Frontal cortex (tissue), 4 donors: ENCODE data around the gene CBL. TPM values are rescaled to one million over a fixed set of nuclear protein-coding genes. Genes with fewer than 3 reads are reported as not detected.
"Not testable (repeated sequence)": the region's sequence is repeated elsewhere in the genome, so short reads cannot be mapped to it uniquely, and the experiment has no call there.

Experiments used
- DNase-seq, 2 donors: peaks; one replicate each; pipeline ENCODE4 v3.0.0; 2012; ENCODE audit warnings: low spot score in 2 of 2
- FAIRE-seq: peaks from 2 replicates; lab custom pipeline; 2012; peaks lifted over from hg19 to GRCh38; lab: Jason Lieb, UNC
- total RNA-seq: library from RNA; depleted of rRNA; stranded (reverse); fragments of >200 nt; gene quantifications from one replicate; pipeline ENCODE4 v1.2.3, GENCODE V29; 2014
- donor health status: control.
- donor health status: control.
- donor health status: control.

CBL gene
- total RNA-seq, 1 donor from 2014 or later = 8.6 TPM

GRCh38 chr11:119206511-119207414 lies 624 bp downstream of the CBL start:
- FAIRE-seq (no peak), DNase-seq (peak; percentile 48 to 60)

DNA sequence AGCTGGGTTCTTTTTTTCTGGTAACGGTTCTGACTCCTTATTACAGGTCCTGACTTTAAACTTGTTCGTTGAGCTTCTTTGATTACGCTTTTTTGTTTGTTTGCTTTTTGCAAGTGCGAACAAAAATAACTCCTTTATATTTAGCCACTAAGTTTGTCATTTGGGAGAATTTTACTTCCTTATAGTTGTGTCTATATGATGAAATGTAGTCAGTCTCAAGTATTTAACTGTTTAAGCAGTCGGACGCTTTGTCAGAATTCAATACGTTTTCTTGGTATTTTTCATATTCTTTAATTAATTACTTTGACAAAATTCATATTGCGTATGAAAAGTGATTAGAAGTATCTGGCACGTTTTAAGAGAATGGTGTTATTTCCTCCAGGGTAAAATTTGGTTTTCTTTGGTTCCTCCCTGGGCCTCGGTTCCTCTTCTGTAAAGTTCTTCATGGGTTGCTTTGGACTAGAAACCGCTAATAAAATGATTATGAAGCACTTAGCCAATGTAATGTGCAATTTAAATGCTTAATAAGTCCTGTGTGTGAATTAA lies 1.3 kb downstream of the CBL start:
- no peak for FAIRE-seq
- DNase-seq = no peak

- FAIRE-seq (no peak), DNase-seq (no peak)
These were observed 3.0 kb downstream of the CBL start for GRCh38 chr11:119209186-119209585.

- FAIRE-seq = no peak
These were observed 3.9 kb downstream of the CBL start for GRCh38 chr11:119210050-119210449.

DNA sequence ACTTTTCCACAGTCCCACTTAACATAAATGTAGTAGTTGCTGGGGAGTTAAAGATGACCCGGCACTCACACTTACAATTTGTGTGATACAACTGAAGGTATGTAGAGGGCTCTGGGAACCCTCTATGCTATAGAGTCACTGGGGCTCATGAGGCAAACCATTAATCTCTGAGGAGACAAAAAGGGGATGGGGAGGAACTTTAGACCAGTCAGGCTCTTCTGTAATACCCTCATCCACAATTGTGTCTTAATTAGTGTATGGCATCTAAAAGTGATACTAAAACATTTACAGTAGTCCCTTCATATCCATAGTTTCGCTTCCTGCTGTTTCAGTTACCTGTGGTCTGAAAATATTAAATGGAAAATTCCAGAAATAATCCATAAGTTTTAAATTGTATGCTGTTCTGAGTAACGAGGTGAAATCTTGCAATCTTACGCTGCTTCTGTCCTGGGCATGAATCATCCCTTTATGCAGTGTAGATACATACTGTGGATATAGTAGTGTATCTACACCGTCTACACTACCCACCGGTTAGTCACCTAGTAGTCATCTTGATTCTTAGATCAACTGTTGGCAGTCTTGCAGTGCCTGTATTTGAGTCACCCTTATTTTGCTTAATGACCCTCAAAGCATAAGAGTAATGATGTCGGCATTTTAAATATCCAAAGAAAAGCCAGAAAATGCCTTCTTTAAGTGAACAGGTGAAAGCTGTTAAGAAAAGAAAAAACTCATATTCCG lies 12.2 kb downstream of the CBL start:
- DNase-seq = no peak
- no peak for FAIRE-seq

More at GRCh38 chr11:119210050-119210449, 3.9 kb downstream of the CBL start:
- no peak for DNase-seq

- FAIRE-seq (no peak), DNase-seq (peak; percentile 29 to 48)
These were observed 16.2 kb downstream of the CBL start for GRCh38 chr11:119222308-119222707.

DNA sequence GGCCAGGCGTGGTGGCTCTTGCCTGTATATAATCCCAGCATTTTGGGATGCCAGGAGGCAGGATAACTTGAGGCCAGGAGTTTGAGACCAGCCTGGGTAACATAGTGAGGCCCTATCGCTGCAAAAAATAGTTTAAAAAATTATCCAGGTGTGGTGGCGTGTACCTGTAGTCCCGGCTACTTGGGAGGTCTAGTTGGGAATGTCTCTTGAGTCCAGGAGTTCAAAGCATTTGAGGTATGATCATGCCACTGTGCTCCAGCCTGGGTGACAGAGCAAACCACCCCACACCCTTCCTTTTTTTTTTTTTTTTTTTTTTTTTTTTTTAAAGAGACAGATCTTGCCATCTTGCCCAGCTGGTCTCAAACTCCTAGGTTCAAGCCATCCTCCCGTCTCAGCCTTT lies 16.8 kb downstream of the CBL start:
- DNase-seq = no peak
- FAIRE-seq = no peak

DNA sequence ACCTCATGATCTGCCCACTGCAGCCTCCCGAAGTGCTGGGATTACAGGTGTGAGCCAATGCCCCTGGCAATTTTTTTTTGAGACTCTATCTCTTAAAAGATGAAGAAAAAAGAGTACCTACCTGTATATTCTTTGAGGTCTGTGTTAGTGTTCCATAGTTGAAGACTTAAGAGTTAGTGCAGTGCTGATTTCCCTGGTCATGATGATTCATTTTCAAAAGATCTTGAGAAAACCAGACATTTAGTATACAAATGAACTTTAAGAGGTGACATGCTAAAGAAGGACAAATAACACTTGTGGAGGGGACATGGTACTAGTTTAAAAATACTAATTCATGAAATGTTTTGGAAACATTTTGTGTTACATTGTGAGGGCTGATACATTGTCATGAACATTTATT lies 17.7 kb downstream of the CBL start:
- FAIRE-seq (no peak), DNase-seq (no peak)

- FAIRE-seq, DNase-seq: not testable (repeated sequence)
These were observed 22.6 kb downstream of the CBL start for GRCh38 chr11:119228535-119229287.

DNA sequence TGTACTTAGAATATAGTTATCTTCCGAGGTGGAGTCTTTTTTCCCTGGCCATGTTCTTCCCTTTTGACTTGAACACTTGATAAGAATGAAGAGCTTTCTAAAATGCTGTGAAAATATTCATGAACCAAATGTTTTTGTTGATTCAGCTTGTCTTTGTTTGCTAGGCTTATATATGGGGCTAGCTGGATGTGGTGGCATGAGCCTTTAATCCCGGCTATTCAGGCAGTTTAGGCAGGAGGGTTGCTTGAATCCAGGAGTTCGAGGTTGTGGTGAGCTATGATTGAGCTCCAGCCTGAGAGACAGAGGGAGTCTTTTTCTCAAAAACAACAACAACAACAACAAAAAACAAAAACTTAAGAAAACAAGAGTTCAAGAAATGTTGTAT lies 23.1 kb downstream of the CBL start:
- DNase-seq (no peak), FAIRE-seq (no peak)

DNA sequence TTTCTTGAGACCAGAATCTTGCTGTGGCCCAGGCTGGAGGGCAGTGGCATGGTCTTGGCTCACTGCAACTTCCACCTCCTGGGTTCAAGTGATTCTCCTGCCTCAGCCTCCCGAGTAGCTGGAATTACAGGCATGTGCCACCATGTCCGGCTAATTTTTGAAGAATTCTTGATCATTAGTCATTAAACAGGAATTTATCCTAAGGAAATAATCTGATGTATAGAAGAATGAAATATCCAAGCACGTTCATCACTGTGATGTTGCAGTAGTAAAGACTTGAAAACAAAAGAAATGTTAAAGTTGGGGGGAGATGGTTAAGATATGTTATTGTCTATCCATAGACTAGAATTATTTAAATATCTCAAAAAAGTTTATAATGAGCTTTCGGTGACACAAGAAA lies 23.6 kb downstream of the CBL start:
- FAIRE-seq (no peak), DNase-seq (no peak)

- DNase-seq (no peak), FAIRE-seq (no peak)
These were observed 30.4 kb downstream of the CBL start for GRCh38 chr11:119236490-119236889.

DNA sequence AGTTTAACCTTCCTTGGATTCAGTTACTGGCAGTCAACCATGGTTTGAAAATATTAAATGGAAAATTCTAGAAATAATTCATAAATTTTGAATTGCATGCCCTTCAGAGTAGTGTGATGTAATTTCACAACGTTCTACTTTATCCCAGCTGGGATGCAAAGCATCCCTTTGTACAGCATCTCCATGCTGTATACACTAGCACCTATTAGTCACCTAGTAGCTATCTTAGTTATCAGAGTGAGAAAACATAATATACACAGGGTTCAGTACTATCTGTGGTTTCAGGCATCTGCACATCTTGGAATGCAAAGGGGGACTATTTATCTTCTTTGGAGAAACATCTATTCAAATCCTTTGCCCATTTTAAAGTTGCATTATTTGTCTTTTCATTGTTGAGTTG lies 30.8 kb downstream of the CBL start:
- no peak for FAIRE-seq
- DNase-seq = no peak

GRCh38 chr11:119237515-119237914 lies 31.4 kb downstream of the CBL start:
- FAIRE-seq (no peak), DNase-seq (no peak)

GRCh38 chr11:119248750-119249670 lies 42.9 kb downstream of the CBL start:
- FAIRE-seq = no peak

DNA sequence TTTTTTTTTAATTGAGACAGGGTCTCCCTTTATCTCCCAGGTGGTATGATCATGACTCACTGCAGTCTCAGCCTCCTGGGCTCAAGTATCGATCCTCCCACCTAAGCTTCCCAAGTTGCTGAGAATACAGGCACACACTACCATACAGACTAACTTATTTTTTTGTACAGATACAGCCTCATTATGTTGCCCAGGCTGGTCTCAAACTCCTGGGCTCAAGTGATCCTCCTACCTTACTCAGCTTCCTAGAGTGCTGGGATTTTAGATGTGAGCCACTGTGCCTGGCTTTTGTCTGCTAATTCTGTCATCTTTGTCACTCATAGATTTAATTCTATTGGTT lies 43.5 kb downstream of the CBL start:
- no peak for FAIRE-seq
- DNase-seq = no peak

More at GRCh38 chr11:119248750-119249670, 42.9 kb downstream of the CBL start:
- DNase-seq = no peak

- DNase-seq = no peak
- FAIRE-seq = no peak
These were observed 45.0 kb downstream of the CBL start for GRCh38 chr11:119251114-119251513.

DNA sequence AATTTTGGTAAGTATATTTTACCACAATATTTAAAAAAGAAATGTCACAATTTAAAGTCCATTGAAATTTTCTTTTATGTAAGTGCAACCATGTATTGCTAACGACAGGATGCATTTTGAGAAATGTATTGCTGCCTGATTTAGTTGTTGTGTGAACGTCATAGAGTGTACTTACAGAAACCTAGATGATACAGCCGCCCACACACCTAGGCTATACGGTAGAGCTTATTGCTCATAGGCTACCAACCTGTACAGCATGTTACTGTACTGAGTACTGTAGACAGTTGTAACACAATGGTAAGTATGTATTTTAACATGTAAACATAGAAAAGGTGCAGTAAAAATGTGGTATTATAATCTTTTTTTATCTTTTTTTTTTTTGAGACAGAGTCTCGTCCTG lies 48.1 kb downstream of the CBL start:
- FAIRE-seq = no peak

GRCh38 chr11:119258180-119258579 lies 52.0 kb downstream of the CBL start:
- no peak for DNase-seq
- FAIRE-seq = no peak

More for the DNA sequence above, 48.1 kb downstream of the CBL start:
- DNase-seq = no peak
